CD14-positive monocyte (primary cell): Measurements from ENCODE around the gene TENT5C. TPM values are rescaled to one million over a fixed set of nuclear protein-coding genes. Genes with fewer than 3 reads are reported as not detected.

Experiments used
- DNase-seq, 3 donors: peaks; one replicate each; pipeline ENCODE4 v3.0.0-alpha.2; 2011 to 2022
- H2AFZ ChIP-seq: 2 replicates; pipeline ENCODE4 v1.6.0; 2012; ENCODE audit warnings: mild to moderate bottlenecking, low read depth, low read length, inconsistent platforms; ENCODE audit not compliant: insufficient read depth, poor library complexity, severe bottlenecking
- H3K27ac ChIP-seq, 2 donors: 1 replicate in 1 of 2; 2 replicates in 1 of 2; pipeline ENCODE4 v1.5.1; 2012 to 2013; ENCODE audit warnings: low read length in 2 of 2, control low read depth in 1 of 2, inconsistent platforms in 1 of 2, low read depth in 1 of 2, mild to moderate bottlenecking in 1 of 2
- H3K27me3 ChIP-seq, 2 donors: one replicate each; pipeline versions ENCODE4 v1.6.0 to v1.6.1; 2011 to 2013; ENCODE audit warnings: low read length in 2 of 2; ENCODE audit not compliant: control insufficient read depth in 2 of 2, insufficient read depth in 2 of 2
- H3K36me3 ChIP-seq, 2 donors: replicated peaks in 1 of 2; 1 replicate in 1 of 2; 2 replicates in 1 of 2; pipeline versions ENCODE4 v1.5.1 to v1.6.1; 2012 to 2013; ENCODE audit warnings: low read length in 2 of 2, control low read depth in 1 of 2, inconsistent platforms in 1 of 2, mild to moderate bottlenecking in 1 of 2; ENCODE audit not compliant: insufficient read depth in 2 of 2, control insufficient read depth in 1 of 2
- H3K4me1 ChIP-seq, 2 donors: 1 replicate in 1 of 2; 2 replicates in 1 of 2; pipeline versions ENCODE4 v1.5.1 to v1.6.1; 2012 to 2013; ENCODE audit warnings: low read length in 2 of 2, control low read depth in 1 of 2, inconsistent platforms in 1 of 2, mild to moderate bottlenecking in 1 of 2, moderate library complexity in 1 of 2; ENCODE audit not compliant: insufficient read depth in 2 of 2, control insufficient read depth in 1 of 2
- H3K4me2 ChIP-seq: replicated peaks from 2 replicates; pipeline ENCODE3; 2012; ENCODE audit warnings: low read length, moderate library complexity, mild to moderate bottlenecking; ENCODE audit not compliant: poor library complexity, severe bottlenecking; ENCODE audit errors: extremely low read depth
- H3K4me3 ChIP-seq, 3 experiments: fragments of 200-600 bp in 1 of 3; sonication (generic) in 1 of 3; replicated peaks in 1 of 3; 1 replicate in 2 of 3; 2 replicates in 1 of 3; pipeline ENCODE4 v1.5.1; 2011 to 2013; ENCODE audit warnings: low read length in 3 of 3, mild to moderate bottlenecking in 3 of 3, control low read depth in 2 of 3, low read depth in 2 of 3, inconsistent platforms in 1 of 3, moderate library complexity in 1 of 3
- H3K79me2 ChIP-seq: 2 replicates; pipeline ENCODE4 v1.6.0; 2012; ENCODE audit warnings: mild to moderate bottlenecking, control low read depth, inconsistent platforms, low read length, moderate library complexity; ENCODE audit not compliant: insufficient read depth
- H3K9ac ChIP-seq: 2 replicates; pipeline ENCODE4 v1.6.0; 2017; ENCODE audit warnings: low read length, mild to moderate bottlenecking; ENCODE audit not compliant: insufficient read depth, poor library complexity, severe bottlenecking
- H3K9me3 ChIP-seq, 2 donors: replicated peaks in 1 of 2; 1 replicate in 1 of 2; 2 replicates in 1 of 2; pipeline versions ENCODE4 v1.5.1 to v1.6.1; 2012 to 2013; ENCODE audit warnings: low read length in 2 of 2, control low read depth in 1 of 2; ENCODE audit not compliant: control insufficient read depth in 1 of 2, insufficient read depth in 1 of 2
- H4K20me1 ChIP-seq: 2 replicates; pipeline ENCODE4 v1.6.0; 2012; ENCODE audit warnings: mild to moderate bottlenecking, low read length, control low read depth, moderate library complexity; ENCODE audit not compliant: insufficient read depth
- H3K27ac Mint-ChIP-seq, 7 donors: one replicate each; pipeline ENCODE4 v1.8.0; 2020; ENCODE audit warnings: mild to moderate bottlenecking in 7 of 7, mixed read lengths in 7 of 7, moderate library complexity in 6 of 7, inconsistent platforms in 2 of 7
- H3K27me3 Mint-ChIP-seq, 3 donors: one replicate each; pipeline ENCODE4 v1.8.0; 2021 to 2022; ENCODE audit warnings: low read depth in 3 of 3, mild to moderate bottlenecking in 3 of 3, mixed read lengths in 3 of 3, moderate library complexity in 3 of 3, inconsistent platforms in 1 of 3
- H3K36me3 Mint-ChIP-seq, 2 donors: one replicate each; pipeline ENCODE4 v1.8.0; 2020; ENCODE audit warnings: mixed read lengths in 2 of 2, inconsistent platforms in 1 of 2, mild to moderate bottlenecking in 1 of 2
- H3K4me1 Mint-ChIP-seq: one replicate; pipeline ENCODE4 v1.8.0; 2020; ENCODE audit warnings: mild to moderate bottlenecking, mixed read lengths
- H3K4me3 Mint-ChIP-seq, 2 donors: one replicate each; pipeline ENCODE4 v1.8.0; 2020; ENCODE audit warnings: mild to moderate bottlenecking in 2 of 2, mixed read lengths in 2 of 2, moderate library complexity in 1 of 2
- H3K9me3 Mint-ChIP-seq, 7 donors: one replicate each; pipeline ENCODE4 v1.8.0; 2020 to 2022; ENCODE audit warnings: mixed read lengths in 7 of 7, mild to moderate bottlenecking in 6 of 7, moderate library complexity in 6 of 7, inconsistent platforms in 2 of 7
- WGBS: methylation state at CpG from one replicate; pipeline ENCODE4 v1.1.5; 2013; ENCODE audit warnings: missing lambda C conversion rate; ENCODE audit not compliant: insufficient coverage; 5-methylcytosine and 5-hydroxymethylcytosine counted together
- intact Hi-C, 2 donors: fragments of 100-400 bp; cut with micrococcal nuclease; formaldehyde crosslinking; loops; one replicate each; pipeline versions ENCODE4 v1.15.0 to v1.15.1; 2023
- polyA plus RNA-seq, 3 donors: library from polyadenylated mRNA; depleted of rRNA in 1 of 3; unstranded in 2 of 3; stranded (reverse) in 1 of 3; fragments of 300-500 nt in 2 of 3; fragments of >200 nt in 1 of 3; fragmentation: Illumina TruSeq in 2 of 3; gene quantifications; 1 replicate in 2 of 3; 2 replicates in 1 of 3; pipeline ENCODE4 v1.2.3, GENCODE V29; 2012 to 2021
- TF ChIP-seq, protein P1 (sequence below): fragments of 200-600 bp; IDR thresholded peaks from one replicate; pipeline ENCODE4 v1.8.0; 2022; ENCODE audit warnings: antibody characterized with exemption, mild to moderate bottlenecking

Gene TENT5C
- polyA plus RNA-seq, 3 donors = 0.17 to 0.69 (median 0.27) TPM

DNA sequence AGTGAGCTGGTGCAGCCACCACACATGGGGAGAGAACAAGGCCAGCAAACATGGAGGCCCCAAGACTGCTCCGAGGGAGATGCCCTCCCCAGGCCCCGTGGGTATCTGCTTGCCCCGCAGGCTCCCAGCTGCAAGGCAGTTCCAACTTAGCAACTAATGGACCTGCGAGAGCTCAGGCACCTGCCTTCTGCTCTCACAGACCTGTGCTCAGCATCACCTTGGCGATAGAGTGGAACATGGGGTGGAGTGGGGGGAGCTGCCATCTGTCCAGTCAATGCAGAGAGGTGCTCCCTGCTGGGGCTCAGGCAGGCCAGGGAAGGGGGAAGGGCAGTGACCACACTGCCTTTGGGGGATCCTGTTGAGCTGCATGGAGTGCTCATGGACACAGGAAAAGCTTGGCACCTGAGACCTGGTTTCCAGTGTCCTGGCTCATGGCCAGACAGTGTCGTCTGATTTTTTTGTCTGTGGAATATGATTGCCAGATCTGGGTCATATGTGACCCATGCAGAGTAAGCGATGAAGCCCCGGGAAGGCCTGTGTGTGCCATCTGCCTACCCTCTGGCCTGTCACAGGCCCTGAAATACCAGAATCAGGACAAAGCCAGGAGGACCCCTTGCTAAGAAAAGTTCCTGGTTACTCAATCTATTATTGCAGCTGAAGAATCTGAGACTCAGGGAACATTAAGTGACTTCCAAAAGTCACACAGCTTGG, 39.9 kb upstream of the TENT5C start:
- Histone ChIP-seq H3K9ac (no peak overlapping the region), H3K36me3 (no peaks in the 10 kb centered on the region), H3K27ac (no peak overlapping the region), H4K20me1 (no peaks in the 10 kb centered on the region), H3K9me3 (no peaks in the 10 kb centered on the region), H3K4me1 (peaks cover 7 to 8% of the 10 kb centered on the region in 2 donors), H3K4me2 (no peak overlapping the region), H3K79me2 (no peaks in the 10 kb centered on the region), H3K27me3 (no peaks in the 10 kb centered on the region), H2AFZ (no peak overlapping the region), H3K4me3 (no peak overlapping the region)
- Mint-ChIP-seq H3K4me1 (peaks cover 10% of the 10 kb centered on the region), H3K27me3 (peaks cover 0 to 4% (median 2%) of the 10 kb centered on the region in 3 donors), H3K9me3 (no peaks in the 10 kb centered on the region), H3K27ac (no peak overlapping the region), H3K4me3 (no peak overlapping the region), H3K36me3 (no peaks in the 10 kb centered on the region)
- intact Hi-C loops = no loop called here
- 95% methylated on average over 8 of the region's 8 CpGs for WGBS
- TF ChIP-seq, protein P1, sequence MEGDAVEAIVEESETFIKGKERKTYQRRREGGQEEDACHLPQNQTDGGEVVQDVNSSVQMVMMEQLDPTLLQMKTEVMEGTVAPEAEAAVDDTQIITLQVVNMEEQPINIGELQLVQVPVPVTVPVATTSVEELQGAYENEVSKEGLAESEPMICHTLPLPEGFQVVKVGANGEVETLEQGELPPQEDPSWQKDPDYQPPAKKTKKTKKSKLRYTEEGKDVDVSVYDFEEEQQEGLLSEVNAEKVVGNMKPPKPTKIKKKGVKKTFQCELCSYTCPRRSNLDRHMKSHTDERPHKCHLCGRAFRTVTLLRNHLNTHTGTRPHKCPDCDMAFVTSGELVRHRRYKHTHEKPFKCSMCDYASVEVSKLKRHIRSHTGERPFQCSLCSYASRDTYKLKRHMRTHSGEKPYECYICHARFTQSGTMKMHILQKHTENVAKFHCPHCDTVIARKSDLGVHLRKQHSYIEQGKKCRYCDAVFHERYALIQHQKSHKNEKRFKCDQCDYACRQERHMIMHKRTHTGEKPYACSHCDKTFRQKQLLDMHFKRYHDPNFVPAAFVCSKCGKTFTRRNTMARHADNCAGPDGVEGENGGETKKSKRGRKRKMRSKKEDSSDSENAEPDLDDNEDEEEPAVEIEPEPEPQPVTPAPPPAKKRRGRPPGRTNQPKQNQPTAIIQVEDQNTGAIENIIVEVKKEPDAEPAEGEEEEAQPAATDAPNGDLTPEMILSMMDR = no peak
- no peak for DNase-seq

- H3K9me3 ChIP-seq = no peaks in the 10 kb centered on the region
- H3K79me2 ChIP-seq = no peaks in the 10 kb centered on the region
- no peaks in the 10 kb centered on the region for H3K36me3 ChIP-seq
- TF ChIP-seq, protein P1 = no peak
- no peak overlapping the region for H2AFZ ChIP-seq
- H3K4me1 ChIP-seq = peaks cover 7 to 8% of the 10 kb centered on the region in 2 donors
- Mint-ChIP-seq H3K4me3 (no peak overlapping the region), H3K9me3 (no peaks in the 10 kb centered on the region), H3K4me1 (peaks cover 10% of the 10 kb centered on the region), H3K27me3 (peaks cover 0 to 4% (median 4%) of the 10 kb centered on the region in 3 donors), H3K27ac (no peak overlapping the region), H3K36me3 (no peaks in the 10 kb centered on the region)
- no peak overlapping the region for H3K27ac ChIP-seq
- intact Hi-C loops = no loop called here
- WGBS = no CpG with 5 or more reads among the region's 3 CpGs
- H3K9ac ChIP-seq = no peak overlapping the region
- H3K4me3 ChIP-seq = no peak overlapping the region
- no peak for DNase-seq
- H3K4me2 ChIP-seq = no peak overlapping the region
- H3K27me3 ChIP-seq = no peaks in the 10 kb centered on the region
- H4K20me1 ChIP-seq = no peaks in the 10 kb centered on the region
Measured at GRCh38 chr1:117566556-117566955, 39.3 kb upstream of the TENT5C start.
